Parathyroid adenoma (tissue), 2 donors: ENCODE measurements around the gene RADIL.

ENCODE experiments used
- H2AFZ ChIP-seq: fragments of 300-600 bp; sonication (generic); one replicate; pipeline ENCODE4 v1.7.0; 2017; ENCODE audit warnings: antibody characterized with exemption, mild to moderate bottlenecking
- H3K27ac ChIP-seq: fragments of 300-600 bp; sonication (generic); one replicate; pipeline ENCODE4 v1.7.0; 2017
- H3K27me3 ChIP-seq: fragments of 300-600 bp; sonication (generic); one replicate; pipeline ENCODE4 v1.7.0; 2017; ENCODE audit warnings: low read length; ENCODE audit not compliant: control insufficient read depth, insufficient read depth
- H3K36me3 ChIP-seq: fragments of 300-600 bp; sonication (generic); one replicate; pipeline ENCODE4 v1.7.0; 2017; ENCODE audit warnings: low read length; ENCODE audit not compliant: control insufficient read depth, insufficient read depth
- H3K4me1 ChIP-seq: fragments of 300-600 bp; sonication (generic); one replicate; pipeline ENCODE4 v1.7.0; 2017; ENCODE audit warnings: control low read depth
- H3K4me2 ChIP-seq: fragments of 300-600 bp; sonication (generic); one replicate; pipeline ENCODE4 v1.7.0; 2017; ENCODE audit warnings: low read length
- H3K4me3 ChIP-seq: fragments of 300-600 bp; sonication (generic); one replicate; pipeline ENCODE4 v1.7.0; 2017; ENCODE audit warnings: low read depth, low read length
- H3K79me2 ChIP-seq: fragments of 300-600 bp; sonication (generic); one replicate; pipeline ENCODE4 v1.7.0; 2017; ENCODE audit warnings: control low read depth
- H3K9ac ChIP-seq: fragments of 300-600 bp; sonication (generic); one replicate; pipeline ENCODE4 v1.7.0; 2017; ENCODE audit warnings: mild to moderate bottlenecking
- H3K9me3 ChIP-seq: fragments of 300-600 bp; sonication (generic); one replicate; pipeline ENCODE4 v1.7.0; 2017; ENCODE audit warnings: low read length; ENCODE audit not compliant: control insufficient read depth
- TF ChIP-seq, protein P1 (sequence below): fragments of 300-600 bp; sonication (generic); IDR thresholded peaks from one replicate; pipeline ENCODE4 v1.7.0; 2017; ENCODE audit warnings: antibody characterized with exemption, mild to moderate bottlenecking
- donor health status: primary hyperparathyroidism.

RADIL gene

DNA sequence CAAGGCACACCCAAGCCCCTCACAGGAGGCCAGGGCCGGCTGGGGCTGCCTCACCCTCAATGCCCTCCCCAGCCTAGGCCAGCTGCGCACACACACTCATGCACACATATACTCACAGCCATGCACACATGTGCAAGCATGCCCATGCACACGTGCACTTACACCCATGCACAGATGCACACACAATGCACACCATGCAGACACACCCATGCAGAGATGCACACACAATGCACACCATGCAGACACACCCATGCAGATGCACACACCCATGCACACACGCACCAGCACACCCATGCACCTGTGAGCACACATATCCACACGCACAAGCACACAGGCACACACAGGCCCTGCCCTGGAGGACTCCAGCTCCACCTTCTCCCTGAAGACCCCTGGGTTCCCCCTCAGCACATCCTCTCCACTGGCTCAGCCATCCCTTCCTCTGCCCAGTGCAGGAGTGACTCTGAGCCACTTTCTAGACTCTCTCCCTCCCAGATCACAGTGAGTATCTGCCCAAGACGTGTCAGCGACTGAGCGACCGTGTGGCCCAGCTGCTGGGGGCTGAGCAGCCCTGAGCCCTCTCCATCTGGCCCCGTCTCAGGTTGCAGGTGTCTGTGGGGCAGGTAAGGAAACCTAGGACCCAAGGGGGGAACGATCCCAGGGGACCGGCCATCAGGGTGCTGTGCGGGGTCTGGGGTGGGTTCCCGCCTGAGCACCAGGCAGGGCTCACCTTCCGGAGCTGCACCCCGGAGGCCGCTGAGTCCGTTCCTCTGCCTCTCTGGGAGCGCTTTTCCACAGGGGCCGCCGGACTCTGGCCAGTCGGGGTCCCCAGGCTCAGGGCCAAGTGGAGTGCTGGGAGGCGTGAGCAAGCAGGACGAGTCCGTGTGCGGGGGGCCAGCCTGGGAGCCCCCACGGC is 82.3 kb downstream of the RADIL start:
- H3K9me3 ChIP-seq = no peaks in the 10 kb centered on the region
- H3K79me2 ChIP-seq = no peaks in the 10 kb centered on the region
- no peak overlapping the region for H3K4me3 ChIP-seq
- no peak overlapping the region for H3K4me2 ChIP-seq
- no peak overlapping the region for H3K9ac ChIP-seq
- H3K4me1 ChIP-seq = no peaks in the 10 kb centered on the region
- no peak overlapping the region for H2AFZ ChIP-seq
- no peak overlapping the region for H3K27ac ChIP-seq
- TF ChIP-seq, protein P1, sequence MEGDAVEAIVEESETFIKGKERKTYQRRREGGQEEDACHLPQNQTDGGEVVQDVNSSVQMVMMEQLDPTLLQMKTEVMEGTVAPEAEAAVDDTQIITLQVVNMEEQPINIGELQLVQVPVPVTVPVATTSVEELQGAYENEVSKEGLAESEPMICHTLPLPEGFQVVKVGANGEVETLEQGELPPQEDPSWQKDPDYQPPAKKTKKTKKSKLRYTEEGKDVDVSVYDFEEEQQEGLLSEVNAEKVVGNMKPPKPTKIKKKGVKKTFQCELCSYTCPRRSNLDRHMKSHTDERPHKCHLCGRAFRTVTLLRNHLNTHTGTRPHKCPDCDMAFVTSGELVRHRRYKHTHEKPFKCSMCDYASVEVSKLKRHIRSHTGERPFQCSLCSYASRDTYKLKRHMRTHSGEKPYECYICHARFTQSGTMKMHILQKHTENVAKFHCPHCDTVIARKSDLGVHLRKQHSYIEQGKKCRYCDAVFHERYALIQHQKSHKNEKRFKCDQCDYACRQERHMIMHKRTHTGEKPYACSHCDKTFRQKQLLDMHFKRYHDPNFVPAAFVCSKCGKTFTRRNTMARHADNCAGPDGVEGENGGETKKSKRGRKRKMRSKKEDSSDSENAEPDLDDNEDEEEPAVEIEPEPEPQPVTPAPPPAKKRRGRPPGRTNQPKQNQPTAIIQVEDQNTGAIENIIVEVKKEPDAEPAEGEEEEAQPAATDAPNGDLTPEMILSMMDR = no peak
- no peaks in the 10 kb centered on the region for H3K36me3 ChIP-seq
- no peaks in the 10 kb centered on the region for H3K27me3 ChIP-seq

DNA sequence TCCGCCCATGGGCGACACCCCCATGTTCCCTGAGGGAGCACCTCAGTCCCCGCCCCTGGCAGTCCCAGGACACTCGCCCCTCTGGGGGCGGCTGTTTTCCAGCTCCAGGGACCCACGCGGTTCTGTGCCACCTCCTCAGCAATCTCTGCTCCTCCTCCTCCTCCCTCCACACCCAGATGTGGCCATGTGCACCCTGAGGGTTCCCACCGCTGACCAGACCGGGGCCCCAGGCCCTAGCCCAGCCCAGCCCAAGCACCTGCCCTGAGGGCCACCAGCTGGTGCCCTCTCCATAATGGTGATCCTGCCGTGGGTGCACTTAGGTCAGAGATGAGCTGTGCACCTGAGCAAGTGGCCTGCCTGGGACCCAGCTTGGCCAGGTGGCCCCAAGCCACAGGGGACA is 83.0 kb downstream of the RADIL start:
- no peak overlapping the region for H2AFZ ChIP-seq
- H3K27me3 ChIP-seq = no peaks in the 10 kb centered on the region
- no peak overlapping the region for H3K27ac ChIP-seq
- H3K36me3 ChIP-seq = no peaks in the 10 kb centered on the region
- no peak overlapping the region for H3K4me3 ChIP-seq
- no peaks in the 10 kb centered on the region for H3K4me1 ChIP-seq
- no peak overlapping the region for H3K4me2 ChIP-seq
- TF ChIP-seq, protein P1 = no peak
- no peak overlapping the region for H3K9ac ChIP-seq
- H3K9me3 ChIP-seq = no peaks in the 10 kb centered on the region
- H3K79me2 ChIP-seq = no peaks in the 10 kb centered on the region

DNA sequence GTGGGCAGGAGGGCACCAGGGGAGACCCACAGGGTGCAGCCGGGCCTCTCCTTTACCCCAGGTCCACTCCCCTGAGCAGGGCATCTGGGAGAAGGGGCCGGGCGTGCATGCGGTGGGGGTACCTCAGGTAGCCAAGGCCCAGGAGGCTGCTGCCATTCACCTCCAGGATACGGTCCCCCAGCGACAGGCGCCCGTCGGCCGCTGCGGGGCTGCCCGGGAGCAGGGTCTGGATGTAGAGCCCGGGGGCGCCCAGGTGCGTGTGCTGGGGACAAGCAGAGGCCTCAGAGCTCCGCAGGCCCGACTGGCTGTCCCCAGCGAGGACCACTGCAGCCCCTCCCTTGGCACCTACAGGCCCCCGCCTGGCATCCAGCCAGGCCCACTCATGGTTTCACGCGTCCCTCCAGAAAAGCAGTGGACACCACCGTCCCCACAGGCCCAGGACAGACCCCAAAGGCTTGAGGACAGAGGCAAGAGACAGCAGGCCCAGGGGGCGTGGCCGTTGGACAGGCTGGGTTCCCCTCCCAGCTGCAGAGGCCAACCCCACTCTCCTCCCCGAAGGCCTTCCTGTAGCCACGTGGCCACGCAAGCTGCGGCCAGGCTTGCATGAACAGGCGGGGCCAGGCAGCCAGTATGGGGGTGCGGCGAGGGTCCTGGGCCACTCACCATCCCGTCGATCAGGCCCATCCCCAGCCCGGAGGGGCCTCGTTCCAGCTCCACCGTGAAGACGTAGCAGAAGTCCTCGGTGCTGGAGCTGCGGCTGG is 83.8 kb downstream of the RADIL start:
- no peaks in the 10 kb centered on the region for H3K36me3 ChIP-seq
- no peak overlapping the region for H3K4me3 ChIP-seq
- H3K9ac ChIP-seq = no peak overlapping the region
- H2AFZ ChIP-seq = no peak overlapping the region
- TF ChIP-seq, protein P1 = no peak
- no peak overlapping the region for H3K27ac ChIP-seq
- H3K4me2 ChIP-seq = no peak overlapping the region
- H3K4me1 ChIP-seq = no peaks in the 10 kb centered on the region
- no peaks in the 10 kb centered on the region for H3K79me2 ChIP-seq
- H3K27me3 ChIP-seq = no peaks in the 10 kb centered on the region
- no peaks in the 10 kb centered on the region for H3K9me3 ChIP-seq

DNA sequence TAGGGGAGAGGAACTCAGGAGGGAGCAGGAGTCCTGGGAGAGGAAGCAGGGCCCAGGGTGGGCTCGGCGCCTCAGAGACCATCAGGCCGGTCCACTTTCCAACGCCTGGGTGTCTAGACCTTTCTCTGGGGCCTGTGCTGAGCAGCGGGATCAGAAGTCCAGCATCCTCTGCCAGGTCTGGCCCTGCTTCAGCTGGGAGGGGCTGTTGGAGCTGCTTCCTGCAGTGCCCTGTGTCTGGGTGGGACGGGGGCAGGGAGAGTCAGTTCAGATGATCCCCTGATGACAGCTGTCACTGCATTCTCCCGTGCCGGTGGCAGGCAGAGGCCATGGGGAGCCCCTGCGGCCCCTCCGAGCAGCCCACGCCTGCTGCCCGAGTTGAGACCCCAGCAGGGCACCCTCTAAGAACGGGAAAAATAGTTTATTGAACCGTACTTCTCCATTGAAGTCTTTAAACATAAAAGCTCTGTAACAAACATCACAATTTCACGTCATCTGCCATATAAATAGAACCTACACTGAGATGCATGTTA is 84.7 kb downstream of the RADIL start:
- Histone ChIP-seq H3K27ac (no peak overlapping the region), H3K9ac (no peak overlapping the region), H3K36me3 (no peaks in the 10 kb centered on the region), H3K79me2 (no peaks in the 10 kb centered on the region), H3K9me3 (no peaks in the 10 kb centered on the region), H3K4me3 (no peak overlapping the region), H3K4me2 (no peak overlapping the region), H2AFZ (no peak overlapping the region), H3K27me3 (no peaks in the 10 kb centered on the region), H3K4me1 (no peaks in the 10 kb centered on the region)
- TF ChIP-seq, protein P1 = no peak
